ENCODE results near the gene C6orf62.
"Not testable (repeated sequence)": the region's sequence is repeated elsewhere in the genome, so short reads cannot be mapped to it uniquely, and the experiment has no call there.

Gene C6orf62

DNA sequence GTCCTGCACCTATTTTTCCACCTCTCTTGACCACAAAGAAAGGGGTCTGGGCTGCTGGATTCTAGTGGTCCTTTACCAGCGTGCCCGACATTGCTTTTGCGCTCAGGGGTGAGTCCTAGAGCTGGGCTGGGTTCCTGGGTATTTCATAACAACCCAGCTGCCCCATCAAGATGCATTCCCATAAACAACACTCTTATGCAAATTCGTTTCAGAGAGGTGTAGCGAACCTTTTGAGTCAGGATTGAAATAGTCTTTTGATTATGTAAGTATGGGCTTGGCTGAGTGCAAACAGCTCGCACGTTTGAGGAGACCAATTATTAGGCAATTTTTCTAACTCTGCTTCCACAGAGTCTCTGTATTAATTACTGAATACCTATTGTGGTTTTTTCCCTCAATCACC, 38.4 kb downstream of the C6orf62 start:
- H3K4me2 ChIP-seq (ENCODE audit: low read length): no peak overlapping the region
- no peak overlapping the region for H2AFZ ChIP-seq (ENCODE audit: low read depth, low read length)
- no peaks in the 10 kb centered on the region for H3K79me2 ChIP-seq (ENCODE audit: low read length)
- H3K9me3 ChIP-seq (ENCODE audit: insufficient read depth, low read length): no peaks in the 10 kb centered on the region
- no peaks in the 10 kb centered on the region for H3K4me1 ChIP-seq (ENCODE audit: low read length)
- no peaks in the 10 kb centered on the region for H4K20me1 ChIP-seq (ENCODE audit: insufficient read depth, low read length)
- H3K4me3 ChIP-seq (ENCODE audit: low read length): no peak overlapping the region
- no peaks in the 10 kb centered on the region for H3K27me3 ChIP-seq (ENCODE audit: low read depth, low read length)
- no peak overlapping the region for H3K9ac ChIP-seq (ENCODE audit: low read length)
- no peak overlapping the region for H3K27ac ChIP-seq (ENCODE audit: low read length)
- TF ChIP-seq, protein P1, sequence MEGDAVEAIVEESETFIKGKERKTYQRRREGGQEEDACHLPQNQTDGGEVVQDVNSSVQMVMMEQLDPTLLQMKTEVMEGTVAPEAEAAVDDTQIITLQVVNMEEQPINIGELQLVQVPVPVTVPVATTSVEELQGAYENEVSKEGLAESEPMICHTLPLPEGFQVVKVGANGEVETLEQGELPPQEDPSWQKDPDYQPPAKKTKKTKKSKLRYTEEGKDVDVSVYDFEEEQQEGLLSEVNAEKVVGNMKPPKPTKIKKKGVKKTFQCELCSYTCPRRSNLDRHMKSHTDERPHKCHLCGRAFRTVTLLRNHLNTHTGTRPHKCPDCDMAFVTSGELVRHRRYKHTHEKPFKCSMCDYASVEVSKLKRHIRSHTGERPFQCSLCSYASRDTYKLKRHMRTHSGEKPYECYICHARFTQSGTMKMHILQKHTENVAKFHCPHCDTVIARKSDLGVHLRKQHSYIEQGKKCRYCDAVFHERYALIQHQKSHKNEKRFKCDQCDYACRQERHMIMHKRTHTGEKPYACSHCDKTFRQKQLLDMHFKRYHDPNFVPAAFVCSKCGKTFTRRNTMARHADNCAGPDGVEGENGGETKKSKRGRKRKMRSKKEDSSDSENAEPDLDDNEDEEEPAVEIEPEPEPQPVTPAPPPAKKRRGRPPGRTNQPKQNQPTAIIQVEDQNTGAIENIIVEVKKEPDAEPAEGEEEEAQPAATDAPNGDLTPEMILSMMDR (IDR thresholded peaks at IDR 0.05; ENCODE audit: low read depth, low read length): no peak
- no peak for TF ChIP-seq EZH2phosphoT487 (IDR thresholded peaks at IDR 0.05; ENCODE audit: low read depth)
- H3K36me3 ChIP-seq (replicated peaks; ENCODE audit: low read depth, low read length): no peaks in the 10 kb centered on the region

DNA sequence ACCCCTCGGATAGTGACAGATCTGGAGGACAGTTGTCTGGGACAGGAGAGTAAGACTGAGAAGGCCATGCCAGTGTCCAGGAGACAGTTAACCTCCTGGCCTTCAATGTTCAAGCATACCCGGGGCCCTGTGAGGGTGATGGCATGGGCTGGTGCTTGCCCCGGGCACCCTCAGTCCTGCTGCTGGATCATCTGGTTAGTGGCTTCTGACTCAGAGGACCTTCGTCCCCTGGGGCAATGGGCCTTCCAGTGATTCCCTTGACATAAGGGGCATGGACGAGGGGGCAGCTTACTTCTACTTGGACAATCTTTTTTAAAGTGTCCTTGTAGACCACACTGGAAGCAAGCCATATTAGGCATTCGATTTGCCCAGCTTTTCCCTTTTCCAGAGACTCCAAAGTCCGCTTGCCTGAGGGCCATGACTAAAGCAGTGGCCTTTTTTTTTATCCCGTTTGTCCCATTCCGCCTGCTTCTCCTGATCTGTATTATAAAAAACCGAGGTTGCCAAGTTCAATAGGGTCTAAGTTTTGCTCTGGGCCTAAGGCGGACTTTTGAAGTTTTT, 40.1 kb downstream of the C6orf62 start:
- H3K4me1 ChIP-seq (ENCODE audit: low read length); H3K79me2 ChIP-seq (ENCODE audit: low read length): not testable (repeated sequence)

DNA sequence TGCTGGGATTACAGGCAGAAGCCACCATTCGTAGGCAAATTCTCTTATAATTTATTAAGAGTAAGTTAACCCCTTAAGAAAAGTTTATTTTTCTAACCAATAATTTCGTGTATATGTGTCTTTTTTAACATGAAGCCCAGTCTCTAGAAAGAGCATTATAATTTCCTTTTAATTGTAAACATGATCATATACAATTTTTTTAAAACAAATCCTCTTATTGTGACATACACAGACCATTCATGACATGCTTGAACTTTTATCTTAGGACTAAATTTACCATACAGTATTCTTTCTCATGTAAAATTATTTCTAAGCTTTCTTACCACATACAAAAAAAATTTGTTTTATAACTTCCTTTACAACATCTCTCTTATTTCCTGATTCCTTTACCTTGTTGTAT, 45.3 kb downstream of the C6orf62 start:
- TF ChIP-seq, protein P1 (IDR thresholded peaks at IDR 0.05; ENCODE audit: low read depth, low read length): no peak
- TF ChIP-seq EZH2phosphoT487 (IDR thresholded peaks at IDR 0.05; ENCODE audit: low read depth): no peak
- no peak overlapping the region for H2AFZ ChIP-seq (ENCODE audit: low read depth, low read length)
- H3K27me3 ChIP-seq (ENCODE audit: low read depth, low read length): no peaks in the 10 kb centered on the region
- H4K20me1 ChIP-seq (ENCODE audit: insufficient read depth, low read length): no peaks in the 10 kb centered on the region
- H3K4me3 ChIP-seq (ENCODE audit: low read length): no peak overlapping the region
- no peaks in the 10 kb centered on the region for H3K79me2 ChIP-seq (ENCODE audit: low read length)
- peaks cover 3% of the 10 kb centered on the region for H3K36me3 ChIP-seq (replicated peaks; ENCODE audit: low read depth, low read length)
- H3K4me2 ChIP-seq (ENCODE audit: low read length): no peak overlapping the region
- H3K4me1 ChIP-seq (ENCODE audit: low read length): no peaks in the 10 kb centered on the region
- no peak overlapping the region for H3K9ac ChIP-seq (ENCODE audit: low read length)
- no peak overlapping the region for H3K27ac ChIP-seq (ENCODE audit: low read length)
- no peaks in the 10 kb centered on the region; the same call in 1 of the 2 replicates for H3K9me3 ChIP-seq (ENCODE audit: insufficient read depth, low read length)

More for the DNA sequence above, 40.1 kb downstream of the C6orf62 start:
- not testable (repeated sequence) for H2AFZ ChIP-seq (ENCODE audit: low read depth, low read length); H3K9me3 ChIP-seq (ENCODE audit: insufficient read depth, low read length); H3K4me3 ChIP-seq (ENCODE audit: low read length); H3K27me3 ChIP-seq (ENCODE audit: low read depth, low read length); H3K27ac ChIP-seq (ENCODE audit: low read length); H4K20me1 ChIP-seq (ENCODE audit: insufficient read depth, low read length); H3K9ac ChIP-seq (ENCODE audit: low read length); H3K4me2 ChIP-seq (ENCODE audit: low read length); H3K36me3 ChIP-seq (replicated peaks; ENCODE audit: low read depth, low read length)

DNA sequence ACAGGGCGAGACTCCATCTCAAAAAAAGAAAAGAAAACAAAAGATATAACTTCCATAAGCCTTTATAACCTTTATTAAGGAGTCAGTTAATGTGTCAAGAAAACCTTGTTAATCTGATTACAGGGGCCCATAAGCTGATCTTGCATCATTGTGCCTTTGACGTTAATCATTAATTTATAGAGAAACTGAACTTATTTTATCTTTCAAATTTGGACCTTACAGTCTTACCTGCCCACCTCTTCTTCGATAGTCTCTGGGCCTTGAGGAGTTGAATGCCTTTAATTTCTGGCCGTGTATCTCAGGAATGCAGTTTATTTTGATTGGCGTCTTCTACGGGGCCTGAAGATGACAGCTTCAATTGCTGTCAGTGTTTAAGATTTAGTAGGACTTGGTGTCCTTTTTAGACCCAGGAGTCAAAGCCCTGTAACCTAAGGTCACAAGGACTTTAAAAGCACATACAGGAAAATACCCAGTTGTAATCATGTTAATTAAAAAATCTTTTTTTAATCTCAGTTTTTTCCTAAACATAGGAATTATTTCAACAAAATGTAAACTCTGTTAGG, 46.3 kb downstream of the C6orf62 start:
- H4K20me1 ChIP-seq (ENCODE audit: insufficient read depth, low read length): no peaks in the 10 kb centered on the region
- H3K4me1 ChIP-seq (ENCODE audit: low read length): peaks cover under 1% of the 10 kb centered on the region; the same call in 1 of the 2 replicates
- H3K79me2 ChIP-seq (ENCODE audit: low read length): peaks cover 1% of the 10 kb centered on the region; the same call in 1 of the 2 replicates
- H3K9ac ChIP-seq (ENCODE audit: low read length): no peak overlapping the region
- no peak overlapping the region for H2AFZ ChIP-seq (ENCODE audit: low read depth, low read length)
- H3K4me3 ChIP-seq (ENCODE audit: low read length): no peak overlapping the region
- H3K9me3 ChIP-seq (ENCODE audit: insufficient read depth, low read length): no peaks in the 10 kb centered on the region; the same call in 1 of the 2 replicates
- H3K27me3 ChIP-seq (ENCODE audit: low read depth, low read length): no peaks in the 10 kb centered on the region
- TF ChIP-seq, protein P1 (IDR thresholded peaks at IDR 0.05; ENCODE audit: low read depth, low read length): no peak
- no peak for TF ChIP-seq EZH2phosphoT487 (IDR thresholded peaks at IDR 0.05; ENCODE audit: low read depth)
- H3K36me3 ChIP-seq (replicated peaks; ENCODE audit: low read depth, low read length): peaks cover 6% of the 10 kb centered on the region
- H3K4me2 ChIP-seq (ENCODE audit: low read length): no peak overlapping the region
- H3K27ac ChIP-seq (ENCODE audit: low read length): no peak overlapping the region

DNA sequence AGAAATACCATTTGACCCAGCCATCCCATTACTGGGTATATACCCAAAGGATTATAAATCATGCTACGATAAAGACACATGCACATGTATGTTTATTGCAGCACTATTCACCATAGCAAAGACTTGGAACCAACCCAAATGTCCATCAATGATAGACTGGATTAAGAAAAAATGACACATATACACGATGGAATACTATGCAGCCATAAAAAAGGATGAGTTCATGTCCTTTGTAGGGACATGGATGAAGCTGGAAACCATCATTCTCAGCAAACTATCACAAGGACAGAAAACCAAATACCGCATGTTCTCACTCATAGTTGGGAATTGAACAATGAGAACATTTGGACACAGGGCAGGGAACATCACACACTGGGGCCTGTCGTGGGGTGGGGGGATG, 47.9 kb downstream of the C6orf62 start:
- not testable (repeated sequence) for H3K9ac ChIP-seq (ENCODE audit: low read length); H3K9me3 ChIP-seq (ENCODE audit: insufficient read depth, low read length); H3K4me1 ChIP-seq (ENCODE audit: low read length); H3K27me3 ChIP-seq (ENCODE audit: low read depth, low read length); H3K4me2 ChIP-seq (ENCODE audit: low read length); H3K27ac ChIP-seq (ENCODE audit: low read length); H2AFZ ChIP-seq (ENCODE audit: low read depth, low read length); H3K4me3 ChIP-seq (ENCODE audit: low read length); H4K20me1 ChIP-seq (ENCODE audit: insufficient read depth, low read length); H3K36me3 ChIP-seq (replicated peaks; ENCODE audit: low read depth, low read length)
- H3K79me2 ChIP-seq (ENCODE audit: low read length): peaks cover 15% of the 10 kb centered on the region

DNA sequence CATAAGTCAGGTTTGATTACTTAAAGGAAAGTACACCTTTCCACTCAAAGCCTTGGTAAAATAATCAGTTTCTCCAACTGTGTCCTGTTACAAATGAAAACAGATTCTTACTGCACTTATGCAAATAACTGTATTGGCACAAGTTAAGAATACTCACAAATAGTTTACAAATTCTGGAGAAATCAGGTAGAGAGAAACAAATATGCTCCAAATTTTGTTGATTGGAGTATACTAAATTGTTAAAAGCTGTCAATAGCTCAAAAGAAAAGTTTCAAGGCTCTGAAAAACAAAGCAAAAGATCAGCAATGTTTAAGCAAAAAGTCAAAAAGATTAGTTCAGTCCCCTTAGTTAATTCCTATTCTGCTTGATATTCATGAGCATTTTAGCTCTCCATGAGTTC, 48.5 kb downstream of the C6orf62 start:
- H3K9me3 ChIP-seq (ENCODE audit: insufficient read depth, low read length); H3K9ac ChIP-seq (ENCODE audit: low read length); H3K4me1 ChIP-seq (ENCODE audit: low read length); H3K36me3 ChIP-seq (replicated peaks; ENCODE audit: low read depth, low read length); H2AFZ ChIP-seq (ENCODE audit: low read depth, low read length); H4K20me1 ChIP-seq (ENCODE audit: insufficient read depth, low read length); H3K4me3 ChIP-seq (ENCODE audit: low read length); H3K27ac ChIP-seq (ENCODE audit: low read length); H3K4me2 ChIP-seq (ENCODE audit: low read length); H3K27me3 ChIP-seq (ENCODE audit: low read depth, low read length): not testable (repeated sequence)
- peaks cover 21% of the 10 kb centered on the region for H3K79me2 ChIP-seq (ENCODE audit: low read length)
